Activated B cell treated with CpG ODN at 0.5 μM for 24 hours (primary cell): Measurements from ENCODE around the gene DTNBP1. TPM values are rescaled to one million over a fixed set of nuclear protein-coding genes. Genes with fewer than 3 reads are reported as not detected.

Experiments used
- ATAC-seq: fragments of 200-7000 bp; cut with Tn5 transposase; one replicate; pipeline ENCODE4 v1.10.0; 2021; ENCODE audit warnings: low read depth, mild to moderate bottlenecking, moderate library complexity
- CTCF ChIA-PET: fragments of 350-600 bp; sonication (Branson Sonifier 250); formaldehyde crosslinking; loops from one replicate; lab custom pipeline; 2021; ENCODE audit warnings: antibody characterized with exemption; lab: Charles Lee
- POLR2A ChIA-PET: fragments of 350-600 bp; sonication (Branson Sonifier 250); formaldehyde crosslinking; loops from one replicate; lab custom pipeline; 2021; ENCODE audit warnings: antibody characterized with exemption; lab: Charles Lee
- DNase-seq: peaks from one replicate; pipeline ENCODE4 v3.0.0; 2022
- H3K27ac Mint-ChIP-seq: one replicate; pipeline ENCODE4 v1.8.0; 2020; ENCODE audit warnings: mixed read lengths
- H3K27me3 Mint-ChIP-seq: one replicate; pipeline ENCODE4 v1.8.0; 2021; ENCODE audit warnings: mixed read lengths
- H3K36me3 Mint-ChIP-seq: one replicate; pipeline ENCODE4 v1.8.0; 2021; ENCODE audit warnings: low read depth, mixed read lengths
- H3K4me1 Mint-ChIP-seq: one replicate; pipeline ENCODE4 v1.8.0; 2021; ENCODE audit warnings: mixed read lengths
- H3K4me3 Mint-ChIP-seq: one replicate; pipeline ENCODE4 v1.8.0; 2020; ENCODE audit warnings: mild to moderate bottlenecking, mixed read lengths
- H3K9me3 Mint-ChIP-seq: one replicate; pipeline ENCODE4 v1.8.0; 2020; ENCODE audit warnings: mixed read lengths
- CTCF ChIP-seq: fragments of 200-600 bp; IDR thresholded peaks from one replicate; pipeline ENCODE4 v1.8.0; 2022; ENCODE audit warnings: antibody characterized with exemption, mild to moderate bottlenecking
- intact Hi-C: fragments of 100-400 bp; cut with micrococcal nuclease; formaldehyde crosslinking; loops from one replicate; pipeline ENCODE4 v1.15.1; 2024
- total RNA-seq: library from RNA; stranded (reverse); gene quantifications from 2 replicates; pipeline ENCODE4 v1.2.3, GENCODE V29; 2022

DTNBP1 gene
- total RNA-seq, 1 donor from 2014 or later, result 50.3 TPM

- H3K4me1 Mint-ChIP-seq, result no peaks in the 10 kb centered on the region
- intact Hi-C loops, result no loop called here
- ChIA-PET POLR2A (no interaction called here), CTCF (no interaction called here)
- H3K4me3 Mint-ChIP-seq, result no peak overlapping the region
- DNase-seq (no peak), ATAC-seq (no peak)
- no peaks in the 10 kb centered on the region for H3K27me3 Mint-ChIP-seq
- H3K27ac Mint-ChIP-seq, result no peak overlapping the region
- TF ChIP-seq CTCF, result no peak
- no peaks in the 10 kb centered on the region for H3K36me3 Mint-ChIP-seq
- H3K9me3 Mint-ChIP-seq, result no peaks in the 10 kb centered on the region
Measured at GRCh38 chr6:15677822-15678221, 15.0 kb upstream of the DTNBP1 start.

GRCh38 chr6:15675536-15676220 lies 12.8 kb upstream of the DTNBP1 start:
- intact Hi-C loops, result no loop called here
- POLR2A ChIA-PET, result no interaction called here
- no peaks in the 10 kb centered on the region for H3K9me3 Mint-ChIP-seq
- no peaks in the 10 kb centered on the region for H3K4me1 Mint-ChIP-seq
- no peak for ATAC-seq
- no peak overlapping the region for H3K27ac Mint-ChIP-seq
- no peaks in the 10 kb centered on the region for H3K27me3 Mint-ChIP-seq
- H3K36me3 Mint-ChIP-seq, result no peaks in the 10 kb centered on the region
- H3K4me3 Mint-ChIP-seq, result no peak overlapping the region
- no peak for TF ChIP-seq CTCF
- CTCF ChIA-PET, result no interaction called here
- no peak for DNase-seq

- DNase-seq, result no peak
- TF ChIP-seq CTCF, result no peak
- no peaks in the 10 kb centered on the region for H3K27me3 Mint-ChIP-seq
- intact Hi-C loops, result no loop called here
- ChIA-PET CTCF (interaction anchor here (1.2 kb wide), 1 partner anchor 10 kb away, joined by 3 read pairs; no protein-coding TSS in a partner anchor), POLR2A (no interaction called here)
- H3K4me1 Mint-ChIP-seq, result no peaks in the 10 kb centered on the region
- H3K36me3 Mint-ChIP-seq, result no peaks in the 10 kb centered on the region
- H3K9me3 Mint-ChIP-seq, result no peaks in the 10 kb centered on the region
- no peak overlapping the region for H3K4me3 Mint-ChIP-seq
- H3K27ac Mint-ChIP-seq, result no peak overlapping the region
- ATAC-seq, result no peak
Measured at GRCh38 chr6:15674690-15675386, 12.0 kb upstream of the DTNBP1 start.

- H3K4me3 Mint-ChIP-seq, result no peak overlapping the region
- DNase-seq (no peak), ATAC-seq (no peak)
- no peak for TF ChIP-seq CTCF
- CTCF ChIA-PET, result interaction anchor here (1.2 kb wide), 1 partner anchor 9 kb away, joined by 3 read pairs; no protein-coding TSS in a partner anchor
- no peaks in the 10 kb centered on the region for H3K4me1 Mint-ChIP-seq
- H3K36me3 Mint-ChIP-seq, result no peaks in the 10 kb centered on the region
- H3K27me3 Mint-ChIP-seq, result no peaks in the 10 kb centered on the region
- no peak overlapping the region for H3K27ac Mint-ChIP-seq
- POLR2A ChIA-PET, result interaction anchor here (1.2 kb wide), 1 partner anchor 11 kb away, joined by 3 read pairs; the partner anchor contains the start of gene DTNBP1
- no peaks in the 10 kb centered on the region for H3K9me3 Mint-ChIP-seq
- intact Hi-C loops, result no loop called here
Measured at GRCh38 chr6:15673666-15674065, 10.8 kb upstream of the DTNBP1 start.

GRCh38 chr6:15672818-15673217 lies 10.0 kb upstream of the DTNBP1 start:
- TF ChIP-seq CTCF, result no peak
- Mint-ChIP-seq H3K36me3 (no peaks in the 10 kb centered on the region), H3K9me3 (no peaks in the 10 kb centered on the region), H3K4me1 (no peaks in the 10 kb centered on the region), H3K27ac (no peak overlapping the region), H3K27me3 (no peaks in the 10 kb centered on the region), H3K4me3 (no peak overlapping the region)
- POLR2A ChIA-PET, result interaction anchor here (1.2 kb wide), 1 partner anchor 10 kb away, joined by 3 read pairs; the partner anchor contains the start of gene DTNBP1
- ATAC-seq (no peak), DNase-seq (no peak)
- intact Hi-C loops, result no loop called here
- CTCF ChIA-PET, result no interaction called here
